GM11168 (cell line): Measurements from ENCODE around the gene FLNC.

Source experiments
- in situ Hi-C: fragments of 300-500 bp; cut with MboI; formaldehyde crosslinking; loops from one replicate; pipeline ENCODE4 v1.12.0; 2022; ENCODE audit warnings: low sequenced_read_pairs; ENCODE audit not compliant: unreplicated experiment

FLNC gene

GRCh38 chr7:128800567-128800966 lies 29.6 kb upstream of the FLNC start:
- in situ Hi-C loops: no loop called here

- in situ Hi-C loops: no loop called here
These were observed 29.2 kb upstream of the FLNC start for GRCh38 chr7:128801003-128801402.

GRCh38 chr7:128801667-128802418 lies 28.4 kb upstream of the FLNC start:
- in situ Hi-C loops: no loop called here

- in situ Hi-C loops: no loop called here
These were observed 25.7 kb upstream of the FLNC start for GRCh38 chr7:128804484-128804883.

- in situ Hi-C loops: no loop called here
These were observed 25.0 kb upstream of the FLNC start for GRCh38 chr7:128805225-128805624.

- in situ Hi-C loops: no loop called here
These were observed 23.0 kb upstream of the FLNC start for GRCh38 chr7:128807191-128807590.

GRCh38 chr7:128809363-128809762 lies 20.8 kb upstream of the FLNC start:
- in situ Hi-C loops: no loop called here

GRCh38 chr7:128810473-128810872 lies 19.7 kb upstream of the FLNC start:
- in situ Hi-C loops: no loop called here

- in situ Hi-C loops: no loop called here
These were observed 19.2 kb upstream of the FLNC start for GRCh38 chr7:128810997-128811396.

GRCh38 chr7:128811631-128812430 lies 18.4 kb upstream of the FLNC start:
- in situ Hi-C loops: no loop called here

- in situ Hi-C loops: no loop called here
These were observed 17.6 kb upstream of the FLNC start for GRCh38 chr7:128812514-128813168.

GRCh38 chr7:128814499-128814898 lies 15.7 kb upstream of the FLNC start:
- in situ Hi-C loops: no loop called here

GRCh38 chr7:128815289-128815942 lies 14.8 kb upstream of the FLNC start:
- in situ Hi-C loops: no loop called here

- in situ Hi-C loops: no loop called here
These were observed 11.5 kb upstream of the FLNC start for GRCh38 chr7:128818694-128819093.

GRCh38 chr7:128821724-128822123 lies 8.5 kb upstream of the FLNC start:
- in situ Hi-C loops: no loop called here

- in situ Hi-C loops: no loop called here
These were observed 3.7 kb upstream of the FLNC start for GRCh38 chr7:128826512-128826911.

GRCh38 chr7:128826916-128827247 lies 3.3 kb upstream of the FLNC start:
- in situ Hi-C loops: no loop called here

- in situ Hi-C loops: no loop called here
These were observed 2.8 kb upstream of the FLNC start for GRCh38 chr7:128827248-128827958.

GRCh38 chr7:128827971-128828711 lies 2.1 kb upstream of the FLNC start:
- in situ Hi-C loops: no loop called here
